Parathyroid adenoma (tissue), 2 donors: ENCODE measurements around the gene COQ5.
A peak's percentile ranks its signal among the peaks of the same experiment; 100 is the strongest.

Experiments
- H2AFZ ChIP-seq: fragments of 300-600 bp; sonication (generic); one replicate; pipeline ENCODE4 v1.7.0; 2017; ENCODE audit warnings: antibody characterized with exemption, mild to moderate bottlenecking
- H3K27ac ChIP-seq: fragments of 300-600 bp; sonication (generic); one replicate; pipeline ENCODE4 v1.7.0; 2017
- H3K27me3 ChIP-seq: fragments of 300-600 bp; sonication (generic); one replicate; pipeline ENCODE4 v1.7.0; 2017; ENCODE audit warnings: low read length; ENCODE audit not compliant: control insufficient read depth, insufficient read depth
- H3K36me3 ChIP-seq: fragments of 300-600 bp; sonication (generic); one replicate; pipeline ENCODE4 v1.7.0; 2017; ENCODE audit warnings: low read length; ENCODE audit not compliant: control insufficient read depth, insufficient read depth
- H3K4me1 ChIP-seq: fragments of 300-600 bp; sonication (generic); one replicate; pipeline ENCODE4 v1.7.0; 2017; ENCODE audit warnings: control low read depth
- H3K4me2 ChIP-seq: fragments of 300-600 bp; sonication (generic); one replicate; pipeline ENCODE4 v1.7.0; 2017; ENCODE audit warnings: low read length
- H3K4me3 ChIP-seq: fragments of 300-600 bp; sonication (generic); one replicate; pipeline ENCODE4 v1.7.0; 2017; ENCODE audit warnings: low read depth, low read length
- H3K79me2 ChIP-seq: fragments of 300-600 bp; sonication (generic); one replicate; pipeline ENCODE4 v1.7.0; 2017; ENCODE audit warnings: control low read depth
- H3K9ac ChIP-seq: fragments of 300-600 bp; sonication (generic); one replicate; pipeline ENCODE4 v1.7.0; 2017; ENCODE audit warnings: mild to moderate bottlenecking
- H3K9me3 ChIP-seq: fragments of 300-600 bp; sonication (generic); one replicate; pipeline ENCODE4 v1.7.0; 2017; ENCODE audit warnings: low read length; ENCODE audit not compliant: control insufficient read depth
- TF ChIP-seq, protein P1 (sequence below): fragments of 300-600 bp; sonication (generic); IDR thresholded peaks from one replicate; pipeline ENCODE4 v1.7.0; 2017; ENCODE audit warnings: antibody characterized with exemption, mild to moderate bottlenecking
- donor health status: primary hyperparathyroidism.

Gene COQ5

DNA sequence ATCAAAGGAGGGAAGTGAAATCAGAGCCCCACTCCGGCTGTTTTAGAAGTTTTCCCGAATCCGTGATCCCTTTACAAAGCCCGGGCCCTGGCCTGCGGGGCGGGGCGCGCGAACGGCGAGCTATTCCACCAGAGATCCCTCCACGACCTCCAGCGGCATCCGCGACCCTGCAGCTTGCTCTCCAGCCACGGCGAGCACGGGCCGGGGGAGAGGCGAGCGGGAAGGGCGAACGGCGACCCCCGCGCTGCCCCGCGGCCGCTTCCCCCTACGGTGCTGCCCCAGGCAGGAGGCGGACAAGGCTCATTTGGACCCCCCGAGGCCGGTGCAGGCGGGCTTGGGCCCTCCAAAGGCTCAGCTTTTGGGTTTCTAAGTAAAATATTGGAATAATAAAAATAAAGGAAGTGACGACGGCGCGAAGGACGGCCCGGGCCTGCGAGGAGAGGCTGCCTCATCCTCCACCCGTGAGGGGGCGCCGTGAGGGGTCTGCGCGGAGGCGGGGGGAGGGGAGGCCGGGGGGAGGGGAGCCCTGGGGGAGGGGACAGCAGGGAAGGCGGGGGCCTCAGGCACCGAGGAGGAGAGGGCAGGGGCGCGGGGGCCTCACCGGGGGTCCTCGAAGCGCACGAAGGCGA is 60.0 kb downstream of the COQ5 start:
- no peaks in the 10 kb centered on the region for H3K27me3 ChIP-seq
- H3K79me2 ChIP-seq = peaks cover 31% of the 10 kb centered on the region
- H3K36me3 ChIP-seq = no peaks in the 10 kb centered on the region
- peaks cover 3% of the 10 kb centered on the region for H3K4me1 ChIP-seq
- TF ChIP-seq, protein P1, sequence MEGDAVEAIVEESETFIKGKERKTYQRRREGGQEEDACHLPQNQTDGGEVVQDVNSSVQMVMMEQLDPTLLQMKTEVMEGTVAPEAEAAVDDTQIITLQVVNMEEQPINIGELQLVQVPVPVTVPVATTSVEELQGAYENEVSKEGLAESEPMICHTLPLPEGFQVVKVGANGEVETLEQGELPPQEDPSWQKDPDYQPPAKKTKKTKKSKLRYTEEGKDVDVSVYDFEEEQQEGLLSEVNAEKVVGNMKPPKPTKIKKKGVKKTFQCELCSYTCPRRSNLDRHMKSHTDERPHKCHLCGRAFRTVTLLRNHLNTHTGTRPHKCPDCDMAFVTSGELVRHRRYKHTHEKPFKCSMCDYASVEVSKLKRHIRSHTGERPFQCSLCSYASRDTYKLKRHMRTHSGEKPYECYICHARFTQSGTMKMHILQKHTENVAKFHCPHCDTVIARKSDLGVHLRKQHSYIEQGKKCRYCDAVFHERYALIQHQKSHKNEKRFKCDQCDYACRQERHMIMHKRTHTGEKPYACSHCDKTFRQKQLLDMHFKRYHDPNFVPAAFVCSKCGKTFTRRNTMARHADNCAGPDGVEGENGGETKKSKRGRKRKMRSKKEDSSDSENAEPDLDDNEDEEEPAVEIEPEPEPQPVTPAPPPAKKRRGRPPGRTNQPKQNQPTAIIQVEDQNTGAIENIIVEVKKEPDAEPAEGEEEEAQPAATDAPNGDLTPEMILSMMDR = no peak
- no peaks in the 10 kb centered on the region for H3K9me3 ChIP-seq
- H3K27ac ChIP-seq = peak overlapping the region; percentile 86
- H2AFZ ChIP-seq = peak overlapping the region; percentile 68
- peak overlapping the region; percentile 47 for H3K9ac ChIP-seq
- H3K4me2 ChIP-seq = peak overlapping the region; percentile 99
- peak overlapping the region; percentile 84 for H3K4me3 ChIP-seq

DNA sequence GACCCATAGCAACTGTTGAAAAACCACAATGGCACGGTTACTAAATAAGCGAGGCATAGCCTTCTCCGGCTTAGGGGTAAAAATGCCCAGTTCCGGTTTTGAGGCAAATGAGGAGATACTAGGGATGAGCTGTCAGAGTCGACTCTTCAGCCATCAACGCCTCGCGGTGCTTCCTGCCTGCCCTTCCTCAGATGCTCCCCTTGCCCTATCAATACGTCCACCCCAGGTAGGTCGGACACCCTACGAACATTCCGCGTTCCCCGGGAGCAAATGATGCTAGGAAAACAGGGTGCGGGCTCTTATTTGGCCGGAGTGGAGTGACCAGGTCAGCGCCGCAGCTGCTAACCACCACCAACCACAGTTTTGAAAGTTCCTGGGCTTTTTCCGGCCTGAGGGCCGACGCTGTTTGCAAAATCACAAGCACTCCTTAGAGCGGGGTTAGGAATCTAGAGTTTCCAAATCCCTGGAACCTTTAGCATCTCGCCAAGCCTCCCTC is 60.6 kb downstream of the COQ5 start:
- Histone ChIP-seq H3K27ac (peak overlapping the region; percentile 86), H3K4me1 (peaks cover 3% of the 10 kb centered on the region), H3K27me3 (no peaks in the 10 kb centered on the region), H3K4me3 (peak overlapping the region; percentile 84), H3K4me2 (peak overlapping the region; percentile 99), H3K79me2 (peaks cover 31% of the 10 kb centered on the region), H3K9ac (peak overlapping the region; percentile 47), H3K36me3 (no peaks in the 10 kb centered on the region), H3K9me3 (no peaks in the 10 kb centered on the region), H2AFZ (peak overlapping the region; percentile 68)
- TF ChIP-seq, protein P1 = no peak

DNA sequence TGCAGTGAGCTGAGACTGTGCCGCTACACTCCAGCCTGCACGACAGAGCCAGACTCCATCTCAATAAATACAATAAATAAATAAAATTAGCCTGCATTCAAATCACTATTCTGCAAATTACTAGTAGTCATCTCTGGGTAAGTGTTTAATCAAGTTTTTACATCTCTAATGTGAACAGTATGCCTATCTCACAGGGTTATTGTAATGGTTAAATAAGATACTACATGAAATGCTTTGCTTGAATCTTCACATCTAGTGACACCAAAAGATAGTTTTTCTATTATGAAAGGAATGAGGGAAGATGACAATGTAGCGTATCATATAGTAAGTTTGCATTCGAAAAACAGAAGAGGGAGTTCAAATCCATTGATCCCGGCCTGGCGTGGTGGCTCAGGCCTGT is 61.5 kb downstream of the COQ5 start:
- Histone ChIP-seq H3K36me3 (no peaks in the 10 kb centered on the region), H3K79me2 (peaks cover 30% of the 10 kb centered on the region), H3K9me3 (no peaks in the 10 kb centered on the region), H3K9ac (no peak overlapping the region), H3K4me2 (no peak overlapping the region), H2AFZ (no peak overlapping the region), H3K27ac (no peak overlapping the region), H3K27me3 (no peaks in the 10 kb centered on the region), H3K4me3 (no peak overlapping the region), H3K4me1 (peaks cover 3% of the 10 kb centered on the region)
- TF ChIP-seq, protein P1 = no peak

DNA sequence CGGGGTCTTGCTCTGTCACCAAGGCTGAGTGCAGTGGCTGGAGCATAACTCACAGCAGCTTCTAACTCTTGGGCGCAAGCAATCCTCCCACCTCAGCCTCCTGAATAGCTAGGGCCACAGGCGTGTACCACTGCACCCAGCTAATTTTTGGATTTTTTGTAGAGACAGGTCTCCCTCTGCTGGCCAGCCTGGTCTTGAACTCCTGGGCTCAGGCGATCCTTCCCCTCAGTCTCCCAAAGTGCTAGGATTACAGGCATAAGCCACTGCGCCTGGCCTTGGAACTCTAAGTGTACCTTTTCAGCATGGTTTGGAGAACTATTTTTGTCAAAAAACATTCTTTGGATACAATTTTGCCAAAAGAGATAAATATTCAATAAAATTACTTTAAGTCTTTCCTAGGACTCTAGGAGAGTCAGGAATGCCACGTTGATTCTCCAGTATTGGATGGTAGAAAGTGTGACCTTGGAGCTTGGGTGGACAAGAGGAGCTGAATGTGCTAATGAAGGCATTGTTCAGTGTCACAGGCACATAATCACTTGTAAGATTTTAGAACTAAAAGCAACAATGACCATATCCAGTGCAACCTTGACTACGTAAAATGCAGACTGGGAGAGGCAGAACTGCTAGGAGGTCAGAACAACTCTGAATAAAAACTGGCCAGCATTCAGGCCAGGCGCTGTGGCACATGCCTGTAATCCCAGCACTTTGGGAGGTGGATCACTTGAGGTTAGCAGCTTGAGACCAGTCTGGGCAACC is 62.2 kb downstream of the COQ5 start:
- H3K4me3 ChIP-seq = no peak overlapping the region
- H3K4me1 ChIP-seq = peaks cover 3% of the 10 kb centered on the region
- no peak overlapping the region for H3K27ac ChIP-seq
- H2AFZ ChIP-seq = no peak overlapping the region
- no peaks in the 10 kb centered on the region for H3K36me3 ChIP-seq
- H3K27me3 ChIP-seq = no peaks in the 10 kb centered on the region
- H3K4me2 ChIP-seq = no peak overlapping the region
- H3K9me3 ChIP-seq = no peaks in the 10 kb centered on the region
- peaks cover 30% of the 10 kb centered on the region for H3K79me2 ChIP-seq
- TF ChIP-seq, protein P1 = peak; percentile 47
- no peak overlapping the region for H3K9ac ChIP-seq
